ENCODE results near the gene CTCFL.

Gene CTCFL

GRCh38 chr20:57553376-57554018, 28.6 kb upstream of the CTCFL start:
- TF ChIP-seq TCF12 (IDR thresholded peaks at IDR 0.05; ENCODE audit: low read depth): no peak
- no peak for TF ChIP-seq EGR1 (IDR thresholded peaks at IDR 0.05)
- TF ChIP-seq EP300 (IDR thresholded peaks at IDR 0.05; ENCODE audit: borderline replicate concordance): no peak
- TF ChIP-seq MAX (IDR thresholded peaks at IDR 0.05): no peak
- TF ChIP-seq FOXM1 (IDR thresholded peaks at IDR 0.05; ENCODE audit: borderline replicate concordance, low read depth): no peak
- TF ChIP-seq CREB1 (IDR thresholded peaks at IDR 0.05; ENCODE audit: low read depth): no peak
- TF ChIP-seq USF1 (IDR thresholded peaks at IDR 0.05): no peak
- no peak for TF ChIP-seq CEBPB (IDR thresholded peaks at IDR 0.05)
- no peak for TF ChIP-seq NFIC (IDR thresholded peaks at IDR 0.05)
- no peak for TF ChIP-seq YY1 (IDR thresholded peaks at IDR 0.05; ENCODE audit: low read depth)
- TF ChIP-seq RAD21 (IDR thresholded peaks at IDR 0.05; ENCODE audit: low read depth): no peak
- TF ChIP-seq REST (IDR thresholded peaks at IDR 0.05; ENCODE audit: low read depth): no peak
- TF ChIP-seq TAF1 (IDR thresholded peaks at IDR 0.05; ENCODE audit: low read depth): no peak
- no peak for TF ChIP-seq TEAD4 (IDR thresholded peaks at IDR 0.05)
- TF ChIP-seq ZBTB7A (IDR thresholded peaks at IDR 0.05; ENCODE audit: low read depth): no peak

GRCh38 chr20:57552471-57552870, 27.5 kb upstream of the CTCFL start:
- TF ChIP-seq NFIC (IDR thresholded peaks at IDR 0.05): no peak
- no peak for TF ChIP-seq EP300 (IDR thresholded peaks at IDR 0.05; ENCODE audit: borderline replicate concordance)
- no peak for TF ChIP-seq FOXM1 (IDR thresholded peaks at IDR 0.05; ENCODE audit: borderline replicate concordance, low read depth)
- no peak for TF ChIP-seq YY1 (IDR thresholded peaks at IDR 0.05; ENCODE audit: low read depth)
- TF ChIP-seq USF1 (IDR thresholded peaks at IDR 0.05): no peak
- TF ChIP-seq CREB1 (IDR thresholded peaks at IDR 0.05; ENCODE audit: low read depth): no peak
- no peak for TF ChIP-seq CEBPB (IDR thresholded peaks at IDR 0.05)
- TF ChIP-seq MAX (IDR thresholded peaks at IDR 0.05): no peak
- no peak for TF ChIP-seq EGR1 (IDR thresholded peaks at IDR 0.05)
- TF ChIP-seq REST (IDR thresholded peaks at IDR 0.05; ENCODE audit: low read depth): no peak
- no peak for TF ChIP-seq ZBTB7A (IDR thresholded peaks at IDR 0.05; ENCODE audit: low read depth)
- no peak for TF ChIP-seq TAF1 (IDR thresholded peaks at IDR 0.05; ENCODE audit: low read depth)
- TF ChIP-seq TEAD4 (IDR thresholded peaks at IDR 0.05): no peak
- TF ChIP-seq TCF12 (IDR thresholded peaks at IDR 0.05; ENCODE audit: low read depth): no peak
- no peak for TF ChIP-seq RAD21 (IDR thresholded peaks at IDR 0.05; ENCODE audit: low read depth)

- no peak for TF ChIP-seq MAX (IDR thresholded peaks at IDR 0.05)
- no peak for TF ChIP-seq TEAD4 (IDR thresholded peaks at IDR 0.05)
Measured at GRCh38 chr20:57548177-57549058, 23.5 kb upstream of the CTCFL start.

- TF ChIP-seq YY1 (IDR thresholded peaks at IDR 0.05; ENCODE audit: low read depth): no peak
- TF ChIP-seq FOXM1 (IDR thresholded peaks at IDR 0.05; ENCODE audit: borderline replicate concordance, low read depth): no peak
- no peak for TF ChIP-seq TEAD4 (IDR thresholded peaks at IDR 0.05)
- no peak for TF ChIP-seq RAD21 (IDR thresholded peaks at IDR 0.05; ENCODE audit: low read depth)
- TF ChIP-seq CREB1 (IDR thresholded peaks at IDR 0.05; ENCODE audit: low read depth): no peak
- TF ChIP-seq REST (IDR thresholded peaks at IDR 0.05; ENCODE audit: low read depth): no peak
- TF ChIP-seq TCF12 (IDR thresholded peaks at IDR 0.05; ENCODE audit: low read depth): no peak
- TF ChIP-seq EP300 (IDR thresholded peaks at IDR 0.05; ENCODE audit: borderline replicate concordance): no peak
- no peak for TF ChIP-seq NFIC (IDR thresholded peaks at IDR 0.05)
- TF ChIP-seq USF1 (IDR thresholded peaks at IDR 0.05): no peak
- TF ChIP-seq EGR1 (IDR thresholded peaks at IDR 0.05): no peak
- no peak for TF ChIP-seq TAF1 (IDR thresholded peaks at IDR 0.05; ENCODE audit: low read depth)
- TF ChIP-seq CEBPB (IDR thresholded peaks at IDR 0.05): no peak
- no peak for TF ChIP-seq ZBTB7A (IDR thresholded peaks at IDR 0.05; ENCODE audit: low read depth)
- TF ChIP-seq MAX (IDR thresholded peaks at IDR 0.05): no peak
Measured at GRCh38 chr20:57546956-57547649, 22.2 kb upstream of the CTCFL start.
